SU-DHL-6 (cell line): ENCODE data around the gene CGB2.

Experiments
- CTCF ChIP-seq: fragments of 200-600 bp; sonication (generic); IDR thresholded peaks from one replicate; pipeline ENCODE4 v1.5.1; 2017; ENCODE audit warnings: antibody characterized with exemption, mild to moderate bottlenecking, low read length, moderate library complexity; ENCODE audit not compliant: insufficient read depth, poor library complexity, severe bottlenecking
- EZH2phosphoT487 ChIP-seq: fragments of 200-600 bp; sonication (generic), shearing (Covaris generic); conservative IDR thresholded peaks from 2 replicates; pipeline ENCODE4 v1.6.1; 2018; ENCODE audit warnings: mild to moderate bottlenecking, antibody characterized with exemption, low read length, moderate library complexity, mixed read lengths

- TF ChIP-seq CTCF = no peak
- no peak for TF ChIP-seq EZH2phosphoT487
Observed at GRCh38 chr19:48991011-48991609, 40.6 kb upstream of the CGB2 start.
